ENCODE results near the gene TACR1.

Gene TACR1

DNA sequence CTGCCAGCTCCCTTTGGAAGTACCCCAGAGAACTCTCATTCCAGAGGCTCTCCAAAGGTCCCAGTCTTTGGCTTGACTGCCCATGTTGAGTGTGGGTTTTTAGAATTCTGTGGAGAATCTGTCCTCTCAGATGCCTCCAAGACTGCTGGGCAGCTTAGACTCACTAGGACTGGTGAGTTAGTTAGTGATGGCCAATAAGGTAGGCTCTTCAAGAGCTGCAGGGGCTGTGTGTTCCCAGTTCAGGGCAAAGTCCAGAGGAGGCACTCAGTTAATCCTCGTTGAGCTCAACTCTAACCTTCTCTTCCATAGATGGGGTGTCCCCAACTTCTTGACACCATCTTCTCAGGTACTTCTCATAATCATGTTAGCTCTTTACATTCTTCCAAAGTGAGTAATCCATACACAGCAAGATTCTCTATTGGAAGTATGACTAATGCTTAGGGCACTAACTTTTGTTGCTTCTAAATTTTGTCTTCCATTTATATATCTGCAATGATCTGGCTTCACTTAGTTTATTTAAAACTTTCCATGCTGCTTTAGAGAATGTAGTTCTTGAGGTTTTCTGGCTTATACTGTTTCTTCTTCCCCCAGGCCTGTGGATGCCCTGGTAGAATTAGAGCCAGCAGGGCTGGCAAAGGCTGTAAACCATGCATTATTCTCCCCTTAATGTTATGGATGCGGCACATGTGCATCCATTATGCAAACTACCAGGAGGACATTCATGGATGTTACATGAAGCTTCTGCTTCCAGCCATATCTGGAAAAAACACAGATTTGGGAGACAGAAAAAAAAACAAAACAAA lies 151.9 kb downstream of the TACR1 start:
- no peak for DNase-seq (ENCODE audit: low read depth)

DNA sequence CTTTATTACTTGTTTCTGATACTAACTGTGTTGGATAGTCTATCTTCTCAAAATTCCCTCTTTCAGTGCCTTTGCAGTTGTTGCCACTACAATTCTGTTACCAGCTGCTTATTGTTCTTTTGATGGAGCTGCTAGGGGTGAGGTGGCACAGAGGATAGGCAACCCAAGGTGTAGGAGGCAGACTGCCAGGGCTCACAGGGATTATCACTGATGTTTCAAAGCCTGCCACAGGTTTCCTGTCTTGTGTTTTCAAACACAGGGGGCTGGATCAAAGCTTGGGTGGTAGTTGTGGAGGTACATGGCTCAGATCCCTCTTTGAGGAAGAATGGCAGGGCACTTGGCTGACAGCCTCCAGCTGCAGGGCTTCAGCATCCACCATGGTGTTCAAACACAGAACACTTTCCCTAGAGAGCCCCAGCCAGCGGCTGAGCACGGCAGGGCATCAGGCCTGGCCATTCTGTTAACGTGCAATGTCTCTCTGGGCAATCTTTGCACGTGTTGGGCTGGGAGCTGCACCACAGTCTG lies 153.7 kb downstream of the TACR1 start:
- no peak for DNase-seq (ENCODE audit: low read depth)

DNA sequence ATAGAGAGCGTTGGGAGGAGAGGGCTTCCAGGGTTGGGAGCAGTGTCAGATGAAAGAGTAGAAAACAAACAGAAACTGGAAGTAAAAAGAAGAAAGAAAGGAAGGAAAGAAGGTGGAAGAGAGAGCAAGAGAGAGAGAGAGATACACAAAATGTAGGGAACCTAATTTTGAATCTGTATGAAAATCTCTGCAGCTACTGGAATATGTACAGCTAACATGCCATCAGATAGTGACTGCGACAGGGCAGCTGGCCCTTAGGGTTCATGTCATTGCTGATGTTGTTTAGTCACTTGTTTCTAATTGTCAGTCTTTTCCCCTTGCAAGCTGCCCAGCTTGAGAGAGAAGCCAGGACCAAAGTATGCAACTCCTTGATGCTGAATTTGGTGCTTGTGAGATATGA lies 155.0 kb downstream of the TACR1 start:
- DNase-seq (ENCODE audit: low read depth), result no peak

DNA sequence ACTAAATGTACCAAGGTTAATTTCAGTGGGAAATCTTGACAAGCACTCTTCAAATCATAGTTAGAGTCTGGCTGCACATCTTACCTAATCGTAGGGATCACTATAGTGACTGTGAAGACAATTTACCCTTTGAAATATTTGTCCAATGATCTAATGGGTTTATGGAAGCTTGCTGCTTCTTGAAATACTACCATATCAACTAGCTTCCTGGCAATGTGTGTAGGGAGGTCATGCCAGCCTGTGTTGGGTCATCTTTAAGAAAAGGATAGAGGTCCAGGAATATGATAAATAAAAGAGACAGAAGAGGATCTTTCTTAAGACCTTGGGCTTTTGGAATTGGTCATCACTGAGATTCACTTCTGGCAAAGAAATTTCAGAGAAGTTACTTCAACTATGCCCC lies 156.5 kb downstream of the TACR1 start:
- DNase-seq (ENCODE audit: low read depth), result no peak

DNA sequence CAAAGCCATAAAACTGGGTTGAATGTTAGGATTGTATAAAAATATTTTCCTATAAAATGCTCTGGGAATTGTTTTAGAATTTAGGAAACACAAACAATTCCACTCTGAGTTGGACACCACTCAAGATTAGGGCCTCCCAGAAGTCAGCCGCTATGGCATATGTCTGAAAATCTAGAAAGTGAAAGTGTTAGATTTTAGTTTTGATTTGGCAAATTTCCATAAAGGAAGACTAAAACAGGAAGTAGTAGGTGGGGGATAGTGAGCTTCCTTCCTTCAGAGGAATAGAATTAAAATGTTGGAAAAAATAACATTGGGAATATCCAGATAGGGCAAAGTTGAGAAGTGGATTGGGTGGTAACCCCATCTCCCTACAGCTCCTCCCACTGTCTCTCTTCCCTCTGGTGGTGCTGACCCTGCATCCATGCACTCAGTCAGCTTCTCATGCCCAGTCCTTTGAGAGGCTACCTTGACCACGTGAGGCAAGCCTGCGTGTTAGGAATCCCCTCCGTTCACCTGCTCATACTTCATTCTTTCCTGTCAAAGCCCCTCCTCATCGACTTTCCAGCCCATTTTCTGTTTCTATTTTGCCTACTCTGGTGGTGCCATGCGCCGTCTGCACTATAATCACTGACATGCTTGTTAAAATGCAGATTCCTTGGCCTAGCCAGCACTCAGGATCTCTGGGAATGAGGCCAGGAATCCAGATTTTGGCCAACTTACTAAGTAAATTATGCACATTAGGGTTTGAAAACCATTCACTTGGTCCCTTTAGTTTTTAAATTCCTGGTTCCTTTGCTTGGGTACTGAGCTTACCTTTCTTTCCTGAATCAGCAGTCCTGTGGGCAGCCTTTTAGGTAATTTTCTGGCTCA lies 157.4 kb downstream of the TACR1 start:
- no peak for DNase-seq (ENCODE audit: low read depth)

DNA sequence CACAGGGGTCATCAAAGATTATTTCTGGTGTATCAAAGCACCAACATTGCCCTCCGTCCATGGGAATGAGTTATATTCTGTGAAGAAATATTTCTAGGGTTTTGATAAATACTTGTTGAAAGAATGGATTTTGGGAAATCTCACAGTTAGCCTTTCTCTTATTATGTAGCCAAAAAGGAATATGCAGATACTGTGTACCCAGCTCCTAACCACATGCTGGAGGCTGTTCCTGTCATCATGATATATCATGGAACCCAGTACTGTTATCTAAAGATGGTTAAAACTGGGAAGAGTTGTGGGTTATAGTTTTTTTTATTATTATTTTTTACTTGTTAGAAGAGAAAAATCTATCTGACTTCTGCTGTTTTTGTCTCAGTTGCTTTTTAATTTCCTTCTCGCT lies 158.1 kb downstream of the TACR1 start:
- no peak for DNase-seq (ENCODE audit: low read depth)

DNA sequence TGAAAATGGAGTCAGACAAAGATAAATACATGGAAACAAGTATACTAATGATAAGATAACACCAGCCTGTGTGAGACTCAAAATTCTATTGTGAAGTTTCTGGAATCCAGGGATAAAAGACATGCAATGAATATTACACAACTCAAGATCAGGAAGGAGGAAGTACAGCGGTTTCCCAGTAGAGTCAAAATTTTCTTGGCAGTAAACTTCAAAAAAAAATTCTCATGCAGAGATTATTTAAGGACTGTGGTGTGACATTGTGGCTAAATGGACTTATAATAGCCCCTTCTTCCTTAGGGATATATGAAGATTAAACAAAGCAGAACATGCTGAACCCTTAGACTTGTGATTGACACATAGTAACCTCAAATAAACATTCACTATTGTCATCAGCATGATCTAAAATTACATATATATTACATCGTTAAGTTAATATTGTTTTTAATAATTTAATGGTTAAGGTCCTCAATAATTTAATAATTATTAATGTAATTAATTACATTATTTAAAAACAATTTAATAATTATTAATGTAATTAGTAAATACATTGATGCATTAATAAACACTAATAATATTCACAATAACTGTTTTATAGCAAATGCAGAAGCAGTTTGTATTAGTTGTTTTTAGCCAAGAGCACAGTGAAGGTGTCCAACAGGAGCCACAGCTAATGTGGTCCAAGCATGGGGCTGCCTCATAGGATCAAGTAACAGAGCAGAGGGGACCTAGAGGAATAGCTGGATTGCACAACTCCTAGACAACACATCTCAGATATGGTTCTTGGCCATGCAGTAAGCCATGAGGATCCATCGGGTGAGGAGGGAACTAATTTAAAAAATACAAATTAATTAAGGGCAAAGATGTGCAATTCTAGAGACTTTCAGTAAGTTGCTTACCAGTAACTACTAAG lies 163.6 kb downstream of the TACR1 start:
- DNase-seq (ENCODE audit: low read depth), result no peak

DNA sequence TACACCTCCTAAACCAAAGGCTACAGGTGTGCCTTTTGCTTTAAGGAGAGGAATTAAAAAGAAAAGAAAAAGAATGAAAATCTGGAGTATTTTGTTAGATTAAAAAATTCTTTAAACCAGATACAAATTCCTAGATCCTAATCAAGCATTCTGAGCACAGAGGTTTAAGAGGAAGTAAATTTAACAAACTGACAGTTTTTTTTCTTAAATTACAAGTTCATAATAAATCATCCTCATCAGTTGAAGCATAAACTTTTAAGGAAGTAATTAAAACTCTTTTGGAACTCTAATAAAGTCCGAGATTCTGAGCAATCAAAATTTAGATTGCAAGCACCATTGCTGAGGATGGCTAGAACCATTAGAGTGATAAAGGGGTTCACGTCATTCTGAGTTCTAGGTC lies 165.8 kb downstream of the TACR1 start:
- DNase-seq (ENCODE audit: low read depth), result no peak

DNA sequence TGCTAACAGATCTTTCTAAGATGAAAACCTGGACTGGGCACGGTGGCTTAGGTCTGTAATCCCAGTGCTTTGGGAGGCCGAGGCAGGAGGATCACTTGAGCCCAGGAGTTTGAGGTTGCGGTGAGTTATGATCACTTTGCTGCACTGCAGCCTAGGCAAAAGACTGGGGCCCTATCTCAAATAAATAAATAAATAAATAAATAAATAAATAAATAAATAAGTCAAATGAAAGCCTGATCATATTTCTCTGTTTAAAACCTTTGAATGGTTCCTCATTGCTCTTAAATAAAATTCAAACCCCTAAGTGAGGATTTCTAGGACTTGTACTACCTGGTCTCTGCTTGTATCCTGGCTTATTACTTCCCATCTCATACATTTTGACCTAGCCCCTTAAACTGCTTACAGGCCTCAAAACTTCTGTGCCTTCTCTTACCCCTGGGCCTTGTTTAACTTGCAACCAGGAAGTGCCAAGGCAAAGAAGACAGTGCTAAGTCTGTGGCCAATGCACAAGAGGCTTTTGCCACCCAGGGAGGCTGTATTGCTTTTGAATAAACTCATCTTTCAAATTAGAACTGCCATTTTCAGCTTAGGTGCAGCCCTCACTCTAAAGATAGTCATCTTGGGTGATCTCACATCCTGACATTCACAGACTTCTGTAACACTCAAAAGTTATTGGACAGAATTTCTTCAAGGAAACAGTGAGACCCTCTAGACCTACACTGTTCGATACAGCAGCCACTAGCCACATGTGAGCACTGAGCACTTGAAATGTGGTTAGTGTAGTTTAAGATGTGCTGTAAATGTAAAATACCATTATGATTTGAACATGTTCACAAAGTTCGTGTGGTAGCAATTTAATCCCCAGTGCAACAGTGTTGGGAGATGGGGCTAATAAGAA lies 167.2 kb downstream of the TACR1 start:
- no peak for DNase-seq (ENCODE audit: low read depth)

DNA sequence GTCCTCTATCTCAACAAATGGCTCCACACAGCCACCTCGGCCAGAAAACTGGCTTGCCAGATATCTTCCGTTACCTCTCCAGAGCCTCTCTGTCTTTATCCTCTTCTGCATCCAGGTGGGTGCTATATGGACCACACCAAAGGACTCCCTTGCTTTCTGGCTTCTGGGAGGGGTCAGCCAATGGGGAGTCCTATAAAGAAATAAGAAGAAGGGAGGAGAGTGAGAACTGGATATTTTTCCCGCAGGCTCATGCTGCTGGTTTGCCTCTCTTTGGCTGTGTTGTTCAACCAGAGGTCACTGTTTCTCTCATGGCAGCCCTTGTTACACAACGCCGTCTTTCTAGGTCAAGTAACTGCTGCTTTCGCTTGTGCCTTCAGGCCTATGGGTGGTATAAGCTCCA lies 168.1 kb downstream of the TACR1 start:
- DNase-seq (ENCODE audit: low read depth), result no peak

DNA sequence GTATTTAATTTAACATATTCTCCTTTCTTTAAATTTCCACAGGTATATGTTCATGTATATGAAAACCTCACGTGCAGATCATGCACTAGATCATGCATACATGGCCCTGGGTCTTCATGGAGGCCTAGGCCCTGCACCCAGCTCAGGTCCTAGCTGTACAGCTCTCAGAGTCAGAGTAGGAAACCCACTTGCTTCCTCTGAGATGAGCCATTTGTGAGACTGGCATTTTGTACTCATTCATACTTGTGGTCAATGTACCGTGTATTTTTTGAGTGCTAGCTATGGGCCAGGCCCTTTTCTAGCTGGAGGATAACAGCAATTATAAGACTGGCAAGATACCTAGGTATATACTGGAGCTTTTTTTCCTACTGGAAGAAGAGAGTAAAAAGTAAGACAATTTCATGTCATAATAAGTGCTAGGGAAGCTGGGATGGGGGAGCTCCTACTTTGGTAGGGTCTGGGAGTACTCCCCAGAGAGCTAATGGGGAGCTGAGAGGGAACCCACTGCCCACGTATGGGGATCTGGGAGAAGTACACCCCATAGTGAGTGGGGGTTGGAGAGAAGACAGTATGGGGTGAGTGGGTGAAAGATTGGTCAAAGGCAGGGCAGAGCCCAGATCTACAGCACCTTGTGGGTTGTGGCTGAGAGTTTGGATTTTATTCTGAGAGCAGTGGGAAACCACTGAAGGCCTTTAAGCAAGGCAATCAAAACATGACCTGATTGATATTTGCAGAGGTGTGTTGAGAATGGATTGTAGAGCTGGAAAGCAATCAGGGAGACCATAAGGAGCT lies 168.9 kb downstream of the TACR1 start:
- DNase-seq (ENCODE audit: low read depth), result no peak

DNA sequence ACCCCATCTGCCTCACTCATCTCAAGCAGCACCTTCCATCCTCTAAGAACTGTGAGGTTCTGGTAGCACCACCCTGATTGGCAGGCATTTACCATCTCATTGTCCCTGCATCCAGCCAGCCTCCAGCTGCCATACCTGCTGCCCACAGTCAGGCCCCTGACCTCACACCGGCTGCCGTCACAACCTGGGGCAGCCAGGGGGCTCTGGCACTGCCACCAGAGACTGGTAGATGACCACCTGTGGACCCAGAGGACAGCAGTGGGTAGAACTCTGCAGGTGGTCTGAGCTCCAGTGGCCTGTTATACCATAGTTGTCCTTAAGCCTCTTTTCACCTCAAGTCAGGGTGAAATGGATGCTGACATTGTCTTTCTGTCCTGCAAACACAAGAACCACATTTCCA lies 171.4 kb downstream of the TACR1 start:
- no peak for DNase-seq (ENCODE audit: low read depth)

DNA sequence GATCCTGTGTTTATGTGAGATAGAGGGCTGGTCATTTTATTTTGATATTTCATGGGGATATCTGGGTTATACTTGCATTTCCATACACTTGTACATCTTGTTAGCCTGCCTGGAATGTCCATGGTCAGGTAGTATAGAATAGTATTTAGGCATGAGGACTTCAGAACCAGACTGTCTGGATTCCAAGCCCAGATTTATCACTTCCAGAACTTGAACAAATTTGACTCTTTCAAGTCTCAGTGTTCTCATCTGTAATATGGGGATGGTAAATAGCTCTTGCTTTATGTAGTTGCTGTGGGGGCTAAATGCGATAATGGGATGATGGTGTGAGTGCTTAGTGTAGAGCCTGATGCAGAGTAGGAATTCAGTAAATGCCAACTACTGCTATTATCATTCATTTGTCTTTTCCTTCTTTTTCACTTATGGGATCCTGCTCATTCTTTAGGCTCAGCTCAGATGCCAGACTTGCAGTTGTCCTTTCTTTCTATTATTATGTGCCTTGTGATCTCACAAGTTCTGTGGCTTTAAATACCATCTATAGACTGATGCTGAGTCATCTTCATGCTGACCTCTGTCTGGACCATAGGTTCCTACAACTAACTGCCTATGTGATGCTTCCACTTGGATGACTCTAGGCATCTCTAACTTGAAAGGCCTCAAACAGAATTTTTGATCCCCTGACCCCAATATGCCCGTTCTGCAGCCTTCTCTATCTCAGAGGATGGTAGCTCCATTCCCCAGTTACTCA lies 173.5 kb downstream of the TACR1 start:
- DNase-seq (ENCODE audit: low read depth), result no peak

DNA sequence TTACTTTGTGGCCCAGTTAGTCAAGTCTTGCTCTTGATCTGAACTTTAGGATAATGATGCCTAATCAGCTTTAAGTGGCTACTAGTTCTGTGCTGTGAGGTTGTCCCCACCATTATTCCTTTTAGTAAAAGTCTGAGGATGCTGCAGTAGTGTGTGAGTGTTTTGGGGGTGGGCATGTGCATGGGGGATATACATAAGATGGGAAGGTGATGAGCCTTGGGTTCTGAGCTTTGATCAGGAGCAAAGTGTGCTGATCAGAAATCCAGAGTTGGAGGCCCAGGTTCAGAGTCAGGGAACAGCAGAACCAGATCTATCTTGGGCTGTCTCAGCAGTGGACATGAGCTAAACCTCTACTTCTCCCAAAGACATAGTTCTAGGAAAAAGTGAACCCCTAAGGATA lies 174.1 kb downstream of the TACR1 start:
- no peak for DNase-seq (ENCODE audit: low read depth)

DNA sequence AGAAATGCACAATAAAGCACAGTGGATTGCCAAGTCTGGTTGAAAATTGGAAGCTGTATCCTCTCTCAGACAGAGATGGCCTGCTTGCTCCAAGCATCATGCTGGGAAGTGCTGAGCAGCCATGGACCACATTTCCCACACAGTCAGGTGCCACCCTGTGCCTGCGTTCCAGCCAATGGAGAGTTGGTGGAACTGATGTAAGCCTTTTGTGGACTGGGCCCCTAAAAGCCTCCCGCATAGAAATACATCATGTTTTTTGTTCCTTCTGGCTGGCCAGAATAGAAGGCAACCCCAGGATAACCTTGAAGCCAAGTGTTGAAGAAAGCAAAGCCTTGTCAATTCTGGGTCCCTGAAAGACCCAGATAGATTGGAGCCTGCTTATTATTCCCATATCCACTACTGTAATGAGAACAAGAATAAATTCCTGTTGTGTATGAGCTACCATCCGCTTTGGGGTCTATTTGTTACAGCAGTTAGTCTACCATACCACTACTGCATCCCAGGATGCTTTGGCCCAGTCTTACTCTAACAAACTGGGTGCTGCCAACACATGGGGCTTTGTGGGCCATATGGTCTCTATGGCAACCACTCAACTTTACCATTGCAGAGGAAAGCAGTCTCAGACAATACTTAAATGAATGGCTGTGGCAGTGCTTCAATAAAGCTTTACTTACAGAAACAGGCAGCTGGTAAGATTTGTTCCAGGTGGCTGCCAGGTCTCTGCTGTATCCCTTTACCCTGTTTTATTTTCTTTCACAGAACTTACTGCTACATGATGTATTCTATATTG lies 175.5 kb downstream of the TACR1 start:
- DNase-seq (ENCODE audit: low read depth), result no peak

DNA sequence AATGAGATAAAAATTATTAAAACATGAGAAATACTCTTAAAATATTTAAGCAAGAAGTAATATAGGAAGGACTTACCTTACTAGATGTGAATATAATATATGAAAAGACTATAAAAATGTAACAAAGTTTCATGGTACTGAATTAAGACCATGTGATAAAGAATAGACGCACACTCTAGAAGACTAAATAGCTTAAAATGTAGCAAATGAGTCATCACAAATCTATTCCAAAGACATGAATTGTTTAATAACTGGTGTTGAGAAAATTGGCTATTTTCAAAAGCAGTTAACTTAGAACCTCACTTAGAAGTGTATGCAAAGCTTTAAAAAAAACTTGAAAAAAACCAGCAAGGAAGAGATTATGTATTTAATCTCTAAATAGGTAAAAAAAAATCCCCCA lies 176.8 kb downstream of the TACR1 start:
- no peak for DNase-seq (ENCODE audit: low read depth)

DNA sequence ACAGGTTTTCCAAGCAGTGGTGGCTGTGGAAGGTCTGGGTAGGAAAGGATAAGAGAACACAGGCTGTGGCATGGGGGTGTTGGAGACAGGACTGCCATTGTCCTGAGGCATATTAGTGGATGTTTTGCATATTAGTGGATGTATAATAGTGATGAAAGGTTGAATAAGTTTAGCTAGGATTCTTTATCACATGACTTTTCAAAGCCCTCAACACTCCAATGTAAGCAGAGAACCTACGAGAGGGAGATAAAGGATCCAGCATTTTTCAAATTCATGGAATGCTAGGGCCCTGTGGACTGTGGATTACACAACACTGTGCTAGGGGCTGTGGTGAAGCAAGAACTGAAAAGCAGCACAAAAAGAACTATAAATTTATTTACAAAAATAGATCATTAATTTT lies 177.6 kb downstream of the TACR1 start:
- DNase-seq (ENCODE audit: low read depth), result no peak

DNA sequence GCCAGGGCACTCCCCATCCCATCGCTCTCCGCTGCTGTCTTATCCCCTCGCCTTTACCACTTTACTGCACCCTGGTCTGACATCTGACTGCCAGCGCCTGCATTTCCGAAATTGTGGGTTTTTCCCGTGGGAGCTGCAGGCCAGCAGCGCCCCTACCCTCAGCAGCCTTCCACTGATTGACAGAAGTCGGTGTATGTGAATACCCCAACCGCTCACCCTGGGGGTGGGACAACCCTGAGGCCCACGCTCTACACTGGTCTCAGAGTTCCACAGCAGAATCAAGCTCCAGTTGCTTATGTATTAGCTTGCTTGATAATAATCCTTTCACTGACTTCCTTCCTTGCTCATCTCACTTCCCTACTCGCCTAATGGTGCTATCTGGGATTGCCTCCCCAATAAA lies 178.8 kb downstream of the TACR1 start:
- no peak for DNase-seq (ENCODE audit: low read depth)

DNA sequence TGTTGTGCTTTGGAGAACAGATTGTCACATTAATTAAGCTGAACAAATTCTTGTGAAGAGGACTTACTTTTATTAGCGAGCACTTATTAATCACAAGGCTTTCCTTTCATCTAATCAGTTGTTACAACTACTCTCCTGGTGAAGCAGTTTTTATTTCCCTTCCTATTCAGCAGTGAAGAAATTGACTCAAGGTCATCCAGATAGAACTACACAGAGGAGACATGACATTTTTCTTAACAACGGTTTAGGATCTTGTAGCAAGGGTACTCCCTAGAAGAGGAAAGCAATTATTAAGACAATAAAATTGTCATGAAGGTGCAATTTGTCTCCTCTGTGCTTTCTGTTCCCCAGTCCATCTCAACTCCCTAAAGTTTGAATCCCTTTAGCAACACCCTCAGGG lies 179.5 kb downstream of the TACR1 start:
- no peak for DNase-seq (ENCODE audit: low read depth)

Measured in stimulated activated CD8-positive, alpha-beta memory T cell treated with anti-CD3 and anti-CD28 coated beads, Interleukin-12 subunit alpha, Interleukin-12 subunit beta, amount 100 ng/mL, for 1 hour (primary cell).